Fibroblast of skin of scalp (primary cell): ENCODE data around the gene NUDT22.

Experiments
- DNase-seq: peaks from one replicate; pipeline ENCODE4 v3.0.0-alpha.2; 2013

NUDT22 gene

DNA sequence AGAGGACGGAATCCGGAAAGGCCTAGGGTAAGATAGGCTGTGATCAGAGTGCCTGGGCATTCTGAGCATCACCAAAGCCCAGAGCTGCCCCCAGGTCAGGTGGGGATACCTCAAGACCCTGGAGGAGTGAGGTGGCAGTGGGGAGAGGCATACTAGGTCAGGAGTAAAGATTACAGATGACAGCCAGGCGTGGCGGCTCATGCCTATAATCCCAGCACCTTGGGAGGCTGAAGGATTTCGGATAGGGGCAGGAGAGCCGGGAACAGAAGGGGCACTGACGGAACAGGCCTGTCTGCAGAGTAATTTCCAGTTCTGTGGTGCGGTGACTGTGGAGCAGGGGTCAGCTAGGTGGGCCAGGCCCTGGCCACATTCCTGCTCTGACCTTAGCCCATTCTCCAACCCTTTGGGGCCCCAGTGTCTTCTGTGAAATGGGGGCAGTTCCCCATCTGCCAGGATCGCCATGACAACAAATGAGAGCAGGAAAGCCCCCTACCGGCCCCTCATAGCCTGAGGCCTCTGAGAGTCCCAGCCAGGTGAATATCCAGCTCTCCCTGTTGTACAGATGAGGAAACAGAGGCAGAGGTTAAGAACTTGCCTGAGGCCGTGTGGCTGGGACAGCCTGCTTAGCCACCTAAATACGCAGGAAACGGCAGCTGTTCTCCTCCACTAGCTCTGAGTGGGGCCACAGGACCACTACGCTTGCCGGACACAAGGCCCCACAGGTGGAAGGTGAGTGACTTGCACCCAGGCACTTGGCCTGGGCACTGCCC is 49.1 kb downstream of the NUDT22 start:
- no peak for DNase-seq

- DNase-seq = no peak
Measured at GRCh38 chr11:64275841-64276240, 49.8 kb downstream of the NUDT22 start.

- peak; percentile 68 for DNase-seq
Measured at GRCh38 chr11:64276653-64277431, 50.8 kb downstream of the NUDT22 start.

DNA sequence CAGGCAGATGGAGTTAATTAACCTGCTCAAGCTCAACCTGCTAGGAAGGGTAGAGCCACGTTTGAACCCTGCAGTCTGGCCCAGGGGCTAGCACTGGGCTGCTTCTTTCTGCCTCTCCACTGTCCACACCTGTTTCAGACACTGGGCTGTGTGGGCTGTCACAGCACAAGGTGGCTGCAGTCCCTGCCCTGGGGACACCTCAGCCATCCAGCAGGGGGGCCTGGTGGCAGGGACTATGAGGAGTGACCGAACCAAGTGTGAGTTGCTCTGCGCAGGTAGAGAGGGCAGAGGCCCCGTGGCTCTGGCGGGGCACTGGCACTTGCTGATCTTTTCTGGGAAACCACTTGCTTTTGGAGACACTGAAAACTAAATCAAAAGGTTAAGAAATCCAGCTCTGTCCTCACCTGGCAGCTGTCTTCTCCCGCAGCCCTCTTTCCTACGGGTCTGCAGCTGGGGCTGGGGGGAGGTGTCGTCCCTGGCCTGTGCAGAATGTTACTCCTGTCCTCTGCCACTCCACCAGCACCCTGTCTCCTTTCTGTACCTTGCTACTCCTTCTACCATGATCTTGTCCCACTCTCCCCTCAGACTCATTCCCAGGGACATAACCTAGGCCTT is 52.6 kb downstream of the NUDT22 start:
- DNase-seq = no peak
